Calu3 (cell line): ENCODE results near the gene ITGB7. TPM values are rescaled to one million over a fixed set of nuclear protein-coding genes. Genes with fewer than 3 reads are reported as not detected.
A peak's percentile ranks its signal among the peaks of the same experiment; 100 is the strongest.

ENCODE experiments used
- BruUV-seq: library from RNA; stranded (reverse); fragments of 400-500 nt; replicated peaks from 2 replicates; lab custom pipeline; 2021; lab: Mats Ljungman, UMichigan
- CTCF ChIA-PET: fragments of 300-600 bp; sonication (Branson Sonifier 250); formaldehyde crosslinking; loops from one replicate; lab custom pipeline; 2022; ENCODE audit warnings: antibody characterized with exemption; lab: Charles Lee
- DNase-seq: peaks from one replicate; pipeline ENCODE4 v3.0.0; 2022
- H3K27ac Mint-ChIP-seq: one replicate; pipeline ENCODE4 v1.8.0; 2022; ENCODE audit warnings: mixed read lengths; ENCODE audit not compliant: unreplicated experiment
- H3K27me3 Mint-ChIP-seq: one replicate; pipeline ENCODE4 v1.8.0; 2022; ENCODE audit warnings: mixed read lengths; ENCODE audit not compliant: unreplicated experiment
- H3K36me3 Mint-ChIP-seq: one replicate; pipeline ENCODE4 v1.8.0; 2022; ENCODE audit warnings: mild to moderate bottlenecking, moderate library complexity, mixed read lengths; ENCODE audit not compliant: insufficient read depth, unreplicated experiment
- H3K4me1 Mint-ChIP-seq: one replicate; pipeline ENCODE4 v1.8.0; 2022; ENCODE audit warnings: mild to moderate bottlenecking, low read depth, mixed read lengths; ENCODE audit not compliant: unreplicated experiment
- H3K4me3 Mint-ChIP-seq: one replicate; pipeline ENCODE4 v1.8.0; 2022; ENCODE audit warnings: mild to moderate bottlenecking, low read depth, moderate library complexity, mixed read lengths; ENCODE audit not compliant: unreplicated experiment
- H3K9me3 Mint-ChIP-seq: one replicate; pipeline ENCODE4 v1.8.0; 2022; ENCODE audit warnings: low read depth, mixed read lengths; ENCODE audit not compliant: unreplicated experiment
- intact Hi-C: fragments of 100-400 bp; cut with micrococcal nuclease; formaldehyde crosslinking; loops from one replicate; pipeline ENCODE4 v1.10.0; 2022; ENCODE audit not compliant: unreplicated experiment
- total RNA-seq: library from RNA; stranded (reverse); gene quantifications from 2 replicates; pipeline ENCODE4 v1.2.3, GENCODE V29; 2022
- TF ChIP-seq, protein P1 (sequence below): fragments of 200-600 bp; IDR thresholded peaks from one replicate; pipeline ENCODE4 v1.8.0; 2022; ENCODE audit warnings: antibody characterized with exemption; ENCODE audit not compliant: unreplicated experiment

ITGB7 gene
- total RNA-seq, 1 experiment from 2014 or later: 4.3 TPM

DNA sequence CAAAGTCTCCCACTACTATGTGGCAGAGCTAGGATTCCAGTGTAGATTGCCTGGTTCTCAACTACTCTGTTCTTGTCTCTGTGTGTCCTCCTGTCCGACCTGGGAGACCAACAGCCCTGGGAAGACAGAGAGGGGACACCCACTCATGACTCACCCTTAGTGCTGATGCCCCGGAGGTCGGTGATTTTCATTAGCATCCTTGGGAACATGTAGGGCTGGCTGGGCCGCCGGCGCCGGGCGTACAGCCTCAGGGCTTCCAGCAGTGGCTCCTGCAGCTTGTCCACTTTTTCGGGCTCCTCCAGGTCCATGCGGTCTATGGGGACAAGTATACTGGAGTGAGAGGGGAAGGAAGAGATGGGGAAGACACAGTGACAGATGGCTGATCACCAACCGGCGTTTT is 5.9 kb upstream of the ITGB7 start:
- H3K36me3 Mint-ChIP-seq: peaks cover 31% of the 10 kb centered on the region
- no peak overlapping the region for H3K4me3 Mint-ChIP-seq
- CTCF ChIA-PET: interaction anchor here (1.1 to 2.6 kb wide), 4 partner anchors 39 to 108 kb away, joined by 3 to 21 read pairs (median 6); partner anchors contain the start of gene AAAS
- DNase-seq: no peak
- H3K4me1 Mint-ChIP-seq: peaks cover 13% of the 10 kb centered on the region
- no peak overlapping the region for H3K27ac Mint-ChIP-seq
- BruUV-seq: no TSS peak
- H3K27me3 Mint-ChIP-seq: no peaks in the 10 kb centered on the region
- intact Hi-C loops: loop anchor here (1.0 to 5.0 kb wide), 3 partner anchors 39 to 74 kb away; partner anchors contain the start of gene ESPL1
- TF ChIP-seq, protein P1, sequence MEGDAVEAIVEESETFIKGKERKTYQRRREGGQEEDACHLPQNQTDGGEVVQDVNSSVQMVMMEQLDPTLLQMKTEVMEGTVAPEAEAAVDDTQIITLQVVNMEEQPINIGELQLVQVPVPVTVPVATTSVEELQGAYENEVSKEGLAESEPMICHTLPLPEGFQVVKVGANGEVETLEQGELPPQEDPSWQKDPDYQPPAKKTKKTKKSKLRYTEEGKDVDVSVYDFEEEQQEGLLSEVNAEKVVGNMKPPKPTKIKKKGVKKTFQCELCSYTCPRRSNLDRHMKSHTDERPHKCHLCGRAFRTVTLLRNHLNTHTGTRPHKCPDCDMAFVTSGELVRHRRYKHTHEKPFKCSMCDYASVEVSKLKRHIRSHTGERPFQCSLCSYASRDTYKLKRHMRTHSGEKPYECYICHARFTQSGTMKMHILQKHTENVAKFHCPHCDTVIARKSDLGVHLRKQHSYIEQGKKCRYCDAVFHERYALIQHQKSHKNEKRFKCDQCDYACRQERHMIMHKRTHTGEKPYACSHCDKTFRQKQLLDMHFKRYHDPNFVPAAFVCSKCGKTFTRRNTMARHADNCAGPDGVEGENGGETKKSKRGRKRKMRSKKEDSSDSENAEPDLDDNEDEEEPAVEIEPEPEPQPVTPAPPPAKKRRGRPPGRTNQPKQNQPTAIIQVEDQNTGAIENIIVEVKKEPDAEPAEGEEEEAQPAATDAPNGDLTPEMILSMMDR: no peak
- no peaks in the 10 kb centered on the region for H3K9me3 Mint-ChIP-seq

DNA sequence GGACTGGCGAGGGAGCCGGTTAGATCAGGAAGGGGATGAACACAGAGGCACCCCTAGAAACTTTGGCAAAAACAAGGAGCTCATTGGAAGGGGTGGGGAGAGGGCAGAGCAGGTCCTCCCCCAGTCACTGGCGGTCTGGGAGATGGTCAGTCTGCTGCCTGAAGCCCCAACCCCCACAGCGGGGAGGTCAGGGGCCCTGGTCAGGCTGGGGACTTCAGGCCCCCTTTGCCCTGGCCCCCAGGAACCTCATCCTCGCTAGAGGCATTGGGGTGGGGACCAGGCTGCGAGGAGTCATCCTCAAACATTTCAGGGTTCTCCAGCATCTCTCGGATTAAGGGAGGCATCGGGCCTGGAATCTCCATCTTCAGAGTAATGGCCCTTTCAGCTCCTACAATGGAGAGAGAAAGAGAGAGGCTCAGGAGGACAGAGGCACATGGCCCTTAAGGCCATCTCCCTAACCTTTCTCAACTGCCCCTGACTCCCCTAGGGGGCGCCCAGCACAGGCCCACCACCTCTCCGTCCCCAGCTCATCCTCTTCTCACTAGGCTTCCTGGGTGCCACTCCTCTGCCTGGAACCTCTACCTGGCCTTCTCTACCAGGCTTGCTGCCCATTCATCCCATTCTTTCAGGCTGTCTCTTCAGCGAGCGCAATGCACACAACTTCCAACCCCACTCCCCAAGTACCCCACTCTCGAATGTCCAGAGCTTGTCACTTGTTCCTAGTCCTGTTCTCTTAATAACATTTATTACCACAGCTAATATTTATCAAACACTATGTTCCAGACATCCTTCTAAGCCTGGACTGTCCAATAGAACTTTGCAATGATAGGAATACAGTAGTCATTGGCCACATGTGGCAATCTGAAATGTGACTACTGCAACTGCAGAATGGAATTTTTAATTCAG is 4.7 kb upstream of the ITGB7 start:
- no peak overlapping the region for H3K27ac Mint-ChIP-seq
- H3K27me3 Mint-ChIP-seq: no peaks in the 10 kb centered on the region
- no peaks in the 10 kb centered on the region for H3K9me3 Mint-ChIP-seq
- no TSS peak for BruUV-seq
- DNase-seq: no peak
- CTCF ChIA-PET: interaction anchor here (0.6 to 1.6 kb wide), 6 partner anchors 10 to 109 kb away, joined by 3 to 5 read pairs (median 3); partner anchors contain the start of gene ESPL1
- TF ChIP-seq, protein P1: peak; percentile 41
- intact Hi-C loops: loop anchor here (5.0 kb wide), 2 partner anchors 41 to 56 kb away; partner anchors contain the start of gene ESPL1
- peaks cover 18% of the 10 kb centered on the region for H3K4me1 Mint-ChIP-seq
- H3K36me3 Mint-ChIP-seq: peaks cover 31% of the 10 kb centered on the region
- H3K4me3 Mint-ChIP-seq: no peak overlapping the region

DNA sequence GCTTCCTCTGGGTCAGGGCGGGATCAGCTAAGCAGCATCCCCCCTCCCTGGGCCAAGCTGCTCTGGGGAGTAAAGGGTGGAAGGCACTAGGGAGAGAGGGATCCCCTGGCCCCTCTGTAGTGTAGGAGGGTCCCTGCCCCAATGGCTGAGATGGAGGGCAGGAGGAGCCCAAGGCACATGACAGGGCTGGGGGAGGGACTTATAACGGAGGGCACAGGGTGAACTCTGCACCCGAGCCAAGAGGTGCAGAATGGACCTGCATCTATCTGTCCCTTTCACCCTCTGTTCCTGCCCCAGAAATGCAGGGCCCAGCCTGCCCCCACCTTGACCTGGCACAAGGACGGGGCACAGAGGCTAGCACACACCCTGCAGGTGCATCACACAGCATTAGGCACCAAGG is 3.8 kb upstream of the ITGB7 start:
- Mint-ChIP-seq H3K4me3 (no peak overlapping the region), H3K9me3 (no peaks in the 10 kb centered on the region), H3K4me1 (peaks cover 11% of the 10 kb centered on the region), H3K27me3 (no peaks in the 10 kb centered on the region), H3K36me3 (peaks cover 34% of the 10 kb centered on the region), H3K27ac (no peak overlapping the region)
- TF ChIP-seq, protein P1: no peak
- no peak for DNase-seq
- CTCF ChIA-PET: interaction anchor here (0.9 kb wide), 1 partner anchor 40 kb away, joined by 3 read pairs; no protein-coding TSS in a partner anchor
- intact Hi-C loops: loop anchor here (5.0 kb wide), 2 partner anchors 41 to 56 kb away; partner anchors contain the start of gene ESPL1
- BruUV-seq: no TSS peak

DNA sequence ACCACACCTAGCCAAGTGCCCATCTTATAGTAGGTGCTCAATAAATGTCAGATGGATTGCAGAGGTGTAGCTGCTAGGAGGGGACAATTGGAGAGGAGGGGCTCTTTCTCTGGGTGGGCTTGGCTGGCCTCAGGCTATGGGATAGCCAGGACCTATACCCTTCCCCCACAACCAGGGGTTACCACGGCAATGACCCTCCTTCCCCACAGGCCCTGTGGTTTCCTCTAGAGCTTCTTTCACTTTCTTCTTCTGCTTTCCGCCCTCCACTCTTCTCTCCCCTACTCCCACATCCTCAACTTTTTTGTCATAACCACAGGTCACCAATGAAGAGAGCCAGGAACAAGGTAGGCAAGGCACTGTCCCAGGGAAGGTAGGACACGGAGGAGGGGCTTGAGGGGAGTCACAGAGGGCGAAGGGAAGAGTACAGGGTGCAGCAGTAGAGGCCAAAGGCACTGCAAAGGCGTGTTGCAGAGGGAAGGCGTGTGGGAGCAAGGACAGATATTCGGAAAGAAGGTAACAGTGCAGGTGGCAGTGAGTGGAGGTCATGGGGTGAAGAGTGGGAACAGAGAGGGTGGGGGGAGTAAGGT is 1.9 kb upstream of the ITGB7 start:
- DNase-seq: no peak
- H3K27me3 Mint-ChIP-seq: no peaks in the 10 kb centered on the region
- BruUV-seq: no TSS peak
- H3K4me3 Mint-ChIP-seq: no peak overlapping the region
- no peak overlapping the region for H3K27ac Mint-ChIP-seq
- H3K4me1 Mint-ChIP-seq: peaks cover 10% of the 10 kb centered on the region
- intact Hi-C loops: no loop called here
- TF ChIP-seq, protein P1: no peak
- H3K36me3 Mint-ChIP-seq: peaks cover 25% of the 10 kb centered on the region
- CTCF ChIA-PET: no interaction called here
- no peaks in the 10 kb centered on the region for H3K9me3 Mint-ChIP-seq
